IMR-90 (cell line): ENCODE measurements around the gene EXOC6. TPM values are rescaled to one million over a fixed set of nuclear protein-coding genes. Genes with fewer than 3 reads are reported as not detected.
A peak's percentile ranks its signal among the peaks of the same experiment; 100 is the strongest.

Source experiments
- ATAC-seq: fragments of 200-7000 bp; cut with Tn5 transposase; 2 replicates; pipeline ENCODE4 v1.9.1; 2020; ENCODE audit warnings: low read depth, mild to moderate bottlenecking, moderate library complexity
- BruUV-seq: library from RNA; stranded (reverse); fragments of 400-500 nt; replicated peaks from 2 replicates; lab custom pipeline; 2021; lab: Mats Ljungman, UMichigan
- CTCF ChIA-PET: fragments of 300-600 bp; formaldehyde crosslinking; extraction: SDS; loops from one replicate; lab custom pipeline; 2021; ENCODE audit warnings: antibody characterized with exemption; lab: Yijun Ruan, JAX
- POLR2A ChIA-PET: fragments of 300-600 bp; sonication (Branson Sonifier 250); formaldehyde crosslinking; loops from one replicate; lab custom pipeline; 2022; ENCODE audit warnings: antibody characterized with exemption; ENCODE audit not compliant: unreplicated experiment; lab: Charles Lee
- DNase-seq: peaks from one replicate; pipeline ENCODE4 v3.0.0; 2013
- H2AFZ ChIP-seq: replicated peaks from 2 replicates; pipeline ENCODE3; 2013; ENCODE audit warnings: low read length, mild to moderate bottlenecking; ENCODE audit not compliant: poor library complexity
- H2AK5ac ChIP-seq: 2 replicates; pipeline ENCODE4 v1.6.1; 2013; ENCODE audit warnings: low read depth, low read length, inconsistent platforms
- H2AK9ac ChIP-seq: replicated peaks from 2 replicates; pipeline ENCODE3; 2013; ENCODE audit warnings: mild to moderate bottlenecking, low read depth, low read length, moderate library complexity; ENCODE audit not compliant: poor library complexity
- H2BK120ac ChIP-seq: 2 replicates; pipeline ENCODE4 v1.6.1; 2013; ENCODE audit warnings: low read depth, low read length, inconsistent platforms
- H2BK15ac ChIP-seq: 3 replicates; pipeline ENCODE4 v1.6.1; 2013; ENCODE audit warnings: low read depth, low read length, inconsistent platforms
- H2BK20ac ChIP-seq: 2 replicates; pipeline ENCODE4 v1.6.1; 2013; ENCODE audit warnings: low read depth, mild to moderate bottlenecking, inconsistent platforms, low read length, moderate library complexity
- H2BK5ac ChIP-seq: 2 replicates; pipeline ENCODE4 v1.6.1; 2013; ENCODE audit warnings: mild to moderate bottlenecking, low read depth, low read length, inconsistent platforms; ENCODE audit not compliant: poor library complexity, severe bottlenecking
- H3K14ac ChIP-seq: replicated peaks from 2 replicates; pipeline ENCODE4 v1.6.1; 2013; ENCODE audit warnings: low read depth, low read length, inconsistent platforms
- H3K18ac ChIP-seq: 2 replicates; pipeline ENCODE4 v1.6.1; 2013; ENCODE audit warnings: low read depth, low read length, control low read depth
- H3K23ac ChIP-seq: 2 replicates; pipeline ENCODE4 v1.6.1; 2013; ENCODE audit warnings: low read depth, low read length, inconsistent platforms
- H3K27ac ChIP-seq: 2 replicates; pipeline ENCODE4 v1.5.1; 2013; ENCODE audit warnings: mild to moderate bottlenecking, control low read depth, low read length; ENCODE audit not compliant: insufficient read depth
- H3K27me3 ChIP-seq: 2 replicates; pipeline ENCODE4 v1.6.1; 2013; ENCODE audit warnings: low read length; ENCODE audit not compliant: control insufficient read depth, insufficient read depth
- H3K36me3 ChIP-seq: 2 replicates; pipeline ENCODE4 v1.6.1; 2013; ENCODE audit warnings: low read length, mixed read lengths; ENCODE audit not compliant: control insufficient read depth, insufficient read depth
- H3K4ac ChIP-seq: 2 replicates; pipeline ENCODE4 v1.6.1; 2013; ENCODE audit warnings: low read depth, low read length, inconsistent platforms
- H3K4me1 ChIP-seq: 2 replicates; pipeline ENCODE4 v1.6.1; 2013; ENCODE audit warnings: low read length, mixed read lengths; ENCODE audit not compliant: control insufficient read depth, insufficient read depth
- H3K4me2 ChIP-seq: 2 replicates; pipeline ENCODE4 v1.6.1; 2013; ENCODE audit warnings: low read depth, mild to moderate bottlenecking, control low read depth, low read length, moderate library complexity
- H3K4me3 ChIP-seq: 2 replicates; pipeline ENCODE4 v1.5.1; 2013; ENCODE audit warnings: low read depth, mild to moderate bottlenecking, control low read depth, low read length, moderate library complexity; ENCODE audit not compliant: insufficient read depth
- H3K56ac ChIP-seq: 2 replicates; pipeline ENCODE4 v1.6.1; 2013; ENCODE audit warnings: low read length, inconsistent platforms; ENCODE audit not compliant: insufficient read depth; ENCODE audit errors: extremely low read depth
- H3K79me1 ChIP-seq, 2 experiments: 2 replicates each; pipeline ENCODE4 v1.6.1; 2013; ENCODE audit warnings: low read length in 2 of 2, inconsistent platforms in 1 of 2, low read depth in 1 of 2
- H3K9ac ChIP-seq: 2 replicates; pipeline ENCODE4 v1.6.1; 2013; ENCODE audit warnings: low read depth, low read length, control low read depth
- H3K9me1 ChIP-seq: 2 replicates; pipeline ENCODE4 v1.6.1; 2013; ENCODE audit warnings: low read length, inconsistent platforms; ENCODE audit not compliant: insufficient read depth
- H3K9me3 ChIP-seq: 2 replicates; pipeline ENCODE4 v1.6.1; 2013; ENCODE audit warnings: low read length; ENCODE audit not compliant: control insufficient read depth, insufficient read depth
- H4K20me1 ChIP-seq: 2 replicates; pipeline ENCODE4 v1.6.1; 2013; ENCODE audit warnings: low read length, inconsistent platforms; ENCODE audit not compliant: insufficient read depth
- H4K5ac ChIP-seq: 2 replicates; pipeline ENCODE4 v1.6.1; 2013; ENCODE audit warnings: mild to moderate bottlenecking, low read depth, low read length, control low read depth
- H4K8ac ChIP-seq, 2 experiments: 2 replicates each; pipeline ENCODE4 v1.6.1; 2013; ENCODE audit warnings: low read depth in 2 of 2, low read length in 2 of 2, control low read depth in 1 of 2, inconsistent platforms in 1 of 2
- H4K91ac ChIP-seq: 2 replicates; pipeline ENCODE4 v1.6.1; 2013; ENCODE audit warnings: low read depth, low read length, inconsistent platforms; ENCODE audit not compliant: insufficient read depth
- BHLHE40 ChIP-seq: fragments of 150-350 bp; IDR thresholded peaks from 2 replicates; pipeline ENCODE4 v1.6.1; 2016; ENCODE audit warnings: mild to moderate bottlenecking, low read depth, low read length
- CEBPB ChIP-seq: IDR thresholded peaks from 2 replicates; pipeline ENCODE4 v1.6.1; 2012; ENCODE audit warnings: low read depth, low read length, improper control_type of control experiment
- CTCF ChIP-seq: conservative IDR thresholded peaks from 2 replicates; pipeline ENCODE4 v1.5.1; 2012; ENCODE audit warnings: mild to moderate bottlenecking, low read depth, low read length, improper control_type of control experiment
- MAFK ChIP-seq: IDR thresholded peaks from 2 replicates; pipeline ENCODE4 v1.6.1; 2012; ENCODE audit warnings: low read depth, low read length, improper control_type of control experiment
- MAZ ChIP-seq: IDR thresholded peaks from 2 replicates; pipeline ENCODE4 v1.6.1; 2012; ENCODE audit warnings: low read depth, mild to moderate bottlenecking, low read length, improper control_type of control experiment, moderate library complexity, borderline replicate concordance
- POLR2A ChIP-seq: IDR thresholded peaks from 2 replicates; pipeline ENCODE4 v1.6.1; 2012; ENCODE audit warnings: mild to moderate bottlenecking, low read depth, low read length
- RCOR1 ChIP-seq: IDR thresholded peaks from 2 replicates; pipeline ENCODE4 v1.6.1; 2012; ENCODE audit warnings: mild to moderate bottlenecking, low read length, improper control_type of control experiment; ENCODE audit not compliant: insufficient replicate concordance
- RFX5 ChIP-seq: IDR thresholded peaks from 2 replicates; pipeline ENCODE4 v1.8.0; 2012; ENCODE audit warnings: low read depth, mild to moderate bottlenecking, low read length, moderate library complexity
- SMC3 ChIP-seq: fragments of 150-350 bp; IDR thresholded peaks from 2 replicates; pipeline ENCODE4 v1.6.1; 2016; ENCODE audit warnings: low read depth, mild to moderate bottlenecking, antibody characterized with exemption, low read length, moderate library complexity
- USF2 ChIP-seq: fragments of 150-350 bp; IDR thresholded peaks from 2 replicates; pipeline ENCODE4 v1.6.1; 2017; ENCODE audit warnings: mild to moderate bottlenecking, antibody characterized with exemption, low read length, low read depth
- WGBS, 2 experiments: methylation state at CpG; one replicate each; pipeline versions ENCODE4 v1.1.5 to v1.1.7; 2013; ENCODE audit warnings: missing lambda C conversion rate in 2 of 2; ENCODE audit not compliant: insufficient read length in 1 of 2; ENCODE audit errors: extremely low coverage in 2 of 2; 5-methylcytosine and 5-hydroxymethylcytosine counted together
- dilution Hi-C: fragments of 300-500 bp; cut with HindIII; formaldehyde crosslinking; loops from one replicate; pipeline ENCODE4 v1.14.3; 2018; ENCODE audit warnings: low sequenced_read_pairs; ENCODE audit not compliant: unreplicated experiment
- in situ Hi-C: fragments of 300-500 bp; cut with MboI; formaldehyde crosslinking; loops from 3 replicates; pipeline ENCODE4 v1.14.3; 2019; ENCODE audit warnings: low sequenced_read_pairs, inconsistent platforms, mixed read lengths
- intact Hi-C: fragments of 100-400 bp; cut with micrococcal nuclease; formaldehyde crosslinking; loops from 2 replicates; pipeline ENCODE4 v1.10.0; 2022
- polyA plus RNA-seq, 3 experiments: library from polyadenylated mRNA; depleted of rRNA; stranded (reverse); fragments of >200 nt; gene quantifications; 2 replicates each; pipeline ENCODE4 v1.2.3, GENCODE V29; 2012; ENCODE audit warnings: low replicate concordance in 1 of 3
- total RNA-seq: library from RNA; depleted of rRNA; stranded (reverse); fragments of >200 nt; gene quantifications from 2 replicates; pipeline ENCODE4 v1.2.3, GENCODE V29; 2012

EXOC6 gene
- total and polyA plus RNA-seq, 2 of the 4 experiments (the other 2 are of a cell fraction): 4.5 to 11.5 TPM

GRCh38 chr10:92811986-92812385 lies 36.3 kb upstream of the EXOC6 start:
- dilution Hi-C loops: no loop called here
- no peak overlapping the region; the same call in 1 of the 2 replicates for H3K9ac ChIP-seq

More at GRCh38 chr10:92811986-92812385, 36.3 kb upstream of the EXOC6 start:
- no peaks in the 10 kb centered on the region for H3K79me1 ChIP-seq
- WGBS, 2 experiments: no CpG with 5 or more reads among the region's 1 CpG
- H3K27ac ChIP-seq: no peak overlapping the region
- no TSS peak for BruUV-seq
- no peaks in the 10 kb centered on the region for H4K20me1 ChIP-seq
- H3K27me3 ChIP-seq: no peaks in the 10 kb centered on the region
- no peak overlapping the region for H2AK9ac ChIP-seq
- H3K4me2 ChIP-seq: no peak overlapping the region
- DNase-seq: no peak
- no peak overlapping the region for H2BK5ac ChIP-seq
- TF ChIP-seq RFX5 (no peak), BHLHE40 (no peak), RCOR1 (no peak), POLR2A (no peak), SMC3 (no peak), MAFK (no peak), CEBPB (no peak), MAZ (no peak), USF2 (no peak), CTCF (no peak)
- H3K4me3 ChIP-seq: no peak overlapping the region
- H3K14ac ChIP-seq: peak overlapping the region; percentile 79
- H2BK120ac ChIP-seq: peak overlapping the region; percentile 83
- POLR2A ChIA-PET: no interaction called here
- H3K36me3 ChIP-seq: no peaks in the 10 kb centered on the region
- H2AFZ ChIP-seq: no peak overlapping the region
- H3K4me1 ChIP-seq: peaks cover 11% of the 10 kb centered on the region
- peaks cover 3% of the 10 kb centered on the region; the same call in 1 of the 2 replicates for H3K9me1 ChIP-seq
- peak overlapping the region; percentile 66; the same call in 1 of the 2 replicates for H2AK5ac ChIP-seq
- H3K18ac ChIP-seq: no peak overlapping the region
- no peak overlapping the region for H3K56ac ChIP-seq
- peak overlapping the region in 1 of 2 experiments; percentile 29; a peak in 1 of 4 replicates for H4K8ac ChIP-seq
- intact Hi-C loops (no loop called here), in situ Hi-C loops (no loop called here)
- peak overlapping the region; percentile 57 for H2BK20ac ChIP-seq
- H4K5ac ChIP-seq: no peak overlapping the region
- no peak for ATAC-seq
- H4K91ac ChIP-seq: peak overlapping the region; percentile 62
- H3K23ac ChIP-seq: no peak overlapping the region
- peak overlapping the region; percentile 66 for H3K4ac ChIP-seq
- H2BK15ac ChIP-seq: peak overlapping the region; percentile 66; the same call in 1 of the 3 replicates
- CTCF ChIA-PET: no interaction called here
- no peaks in the 10 kb centered on the region for H3K9me3 ChIP-seq
